NCI-H82 treated with DMSO at 0.1 percent for 48 hours (cell line): ENCODE data around the gene MYMX.
"Not testable (repeated sequence)": the region's sequence is repeated elsewhere in the genome, so short reads cannot be mapped to it uniquely, and the experiment has no call there.

Source experiments
- DNase-seq: peaks from one replicate; lab custom pipeline; 2025; ENCODE audit not compliant: unreplicated experiment; lab: John Stamatoyannopoulos, UW

The MYMX gene

DNA sequence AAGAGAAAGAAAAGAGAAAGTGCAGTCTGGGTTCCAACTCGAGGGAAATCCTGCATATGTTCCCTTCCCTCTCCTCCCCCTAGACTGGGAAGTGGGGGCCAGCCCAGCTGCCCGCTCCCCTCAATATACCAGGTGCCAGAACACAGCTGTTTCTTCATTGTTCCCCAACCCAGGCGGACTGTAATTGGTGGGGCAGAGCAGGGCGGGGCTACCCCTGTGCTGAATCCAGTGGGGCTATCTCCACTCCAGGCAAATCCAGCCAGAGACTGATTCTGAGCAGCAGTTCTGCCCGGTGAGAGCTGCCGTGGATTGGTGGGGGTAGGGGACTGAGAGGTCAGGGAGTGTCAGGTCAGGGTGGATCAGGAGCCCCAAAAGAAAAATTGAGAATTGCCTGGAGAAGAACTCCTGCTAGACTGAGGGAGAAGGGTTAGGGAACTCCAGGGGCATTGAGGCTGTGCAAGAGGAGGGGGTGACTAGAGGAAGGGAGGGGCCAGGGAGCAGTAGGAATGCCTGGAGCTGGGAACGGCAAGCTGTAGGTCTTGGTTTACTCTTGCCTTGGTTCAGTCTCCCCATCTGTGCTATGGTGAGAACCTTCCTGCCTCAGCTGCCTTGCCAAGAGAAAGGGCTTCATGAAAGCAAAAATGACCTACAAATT is at the start of gene MYMX:
MYMX (plus strand) TSS at position 250 of the 655 bp plus-strand sequence. CDS start 546 bp downstream, outside the sequence.
- peak; percentile 13 for DNase-seq

- DNase-seq = no peak
These were observed 49.2 kb upstream of the MYMX start for GRCh38 chr6:44167567-44167966.

- DNase-seq = no peak
These were observed 47.6 kb upstream of the MYMX start for GRCh38 chr6:44169154-44169553.

- no peak for DNase-seq
These were observed 46.7 kb upstream of the MYMX start for GRCh38 chr6:44169886-44170570.

- no peak for DNase-seq
These were observed 44.7 kb upstream of the MYMX start for GRCh38 chr6:44171899-44172546.

GRCh38 chr6:44172731-44173500 is 43.8 kb upstream of the MYMX start:
- DNase-seq = peak; percentile 57

DNA sequence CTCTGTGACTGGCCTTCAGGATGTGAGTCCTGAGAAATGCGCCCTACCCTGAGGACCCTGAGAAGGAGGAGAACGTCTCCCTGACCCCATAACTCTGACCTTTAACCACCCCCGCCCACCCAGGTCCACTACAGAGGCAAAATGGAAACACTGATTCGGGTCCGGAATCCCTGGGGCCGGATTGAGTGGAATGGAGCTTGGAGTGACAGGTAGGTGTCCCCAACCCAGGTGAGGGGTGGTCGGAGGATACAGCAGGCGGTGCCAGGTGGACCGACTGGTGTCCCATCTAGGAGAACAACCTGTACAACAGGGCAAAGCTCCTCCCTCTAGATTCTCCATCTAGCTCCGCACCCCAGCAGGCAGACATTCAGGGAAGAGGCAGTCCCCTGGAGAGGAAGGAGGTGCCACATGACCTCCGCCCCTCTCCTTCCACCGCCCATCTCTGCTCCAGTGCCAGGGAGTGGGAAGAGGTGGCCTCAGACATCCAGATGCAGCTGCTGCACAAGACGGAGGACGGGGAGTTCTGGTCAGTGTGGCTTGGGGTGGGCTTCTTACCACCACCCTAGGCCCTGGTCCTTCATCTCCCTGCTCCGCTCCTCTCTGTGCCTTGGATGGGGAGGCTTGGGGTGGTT is 40.5 kb upstream of the MYMX start:
- no peak for DNase-seq

- no peak for DNase-seq
These were observed 39.8 kb upstream of the MYMX start for GRCh38 chr6:44176762-44177509.

- DNase-seq = no peak
These were observed 38.9 kb upstream of the MYMX start for GRCh38 chr6:44177691-44178423.

DNA sequence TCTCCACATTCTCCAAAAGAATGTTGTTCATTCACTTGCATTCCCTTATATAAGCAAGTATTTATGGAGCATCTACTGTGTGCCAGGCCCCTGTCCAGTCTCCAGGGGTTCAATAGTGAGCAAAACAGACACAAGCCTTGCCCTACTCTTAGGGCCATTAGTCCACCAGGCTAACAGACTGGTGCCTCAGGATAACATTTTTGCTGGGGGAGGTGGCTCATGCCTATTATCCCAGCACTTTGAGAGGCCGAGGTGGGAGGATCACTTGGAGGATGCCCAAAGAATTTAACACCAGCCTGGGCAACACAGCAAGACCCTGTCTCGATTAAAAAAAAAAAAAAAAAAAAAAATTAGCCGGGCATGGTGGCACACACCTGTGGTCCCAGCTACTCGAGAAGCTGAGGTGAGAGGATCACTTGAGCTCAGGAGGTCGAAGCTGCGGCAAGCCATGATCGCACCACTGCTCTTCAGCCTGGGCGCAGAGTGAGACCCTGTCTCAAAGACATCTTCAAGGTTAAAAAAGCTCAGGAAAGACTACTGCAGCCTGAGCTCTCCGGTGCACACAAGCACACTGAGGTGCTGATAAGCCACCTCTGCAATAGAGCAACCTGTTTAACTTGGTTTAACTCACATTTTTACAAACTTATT is 38.2 kb upstream of the MYMX start:
- DNase-seq = no peak

- DNase-seq = no peak
These were observed 37.6 kb upstream of the MYMX start for GRCh38 chr6:44179072-44179536.

GRCh38 chr6:44179648-44180047 is 37.1 kb upstream of the MYMX start:
- no peak for DNase-seq

- no peak for DNase-seq
These were observed 36.3 kb upstream of the MYMX start for GRCh38 chr6:44180406-44180805.

GRCh38 chr6:44180886-44181285 is 35.8 kb upstream of the MYMX start:
- DNase-seq = no peak

DNA sequence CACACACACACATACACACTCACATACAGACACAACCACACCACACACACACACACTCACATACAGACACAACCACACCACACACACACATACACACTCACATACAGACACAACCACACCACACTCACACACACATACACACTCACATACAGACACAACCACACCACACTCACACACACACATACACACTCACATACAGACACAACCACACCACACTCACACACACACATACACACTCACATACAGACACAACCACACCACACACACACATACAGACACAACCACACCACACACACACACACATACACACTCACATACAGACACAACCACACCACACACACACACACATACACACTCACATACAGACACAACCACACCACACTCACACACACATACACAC is 34.9 kb upstream of the MYMX start:
- not testable (repeated sequence) for DNase-seq

- no peak for DNase-seq
These were observed 33.8 kb upstream of the MYMX start for GRCh38 chr6:44182911-44183390.

- no peak for DNase-seq
These were observed 32.9 kb upstream of the MYMX start for GRCh38 chr6:44183783-44184182.

DNA sequence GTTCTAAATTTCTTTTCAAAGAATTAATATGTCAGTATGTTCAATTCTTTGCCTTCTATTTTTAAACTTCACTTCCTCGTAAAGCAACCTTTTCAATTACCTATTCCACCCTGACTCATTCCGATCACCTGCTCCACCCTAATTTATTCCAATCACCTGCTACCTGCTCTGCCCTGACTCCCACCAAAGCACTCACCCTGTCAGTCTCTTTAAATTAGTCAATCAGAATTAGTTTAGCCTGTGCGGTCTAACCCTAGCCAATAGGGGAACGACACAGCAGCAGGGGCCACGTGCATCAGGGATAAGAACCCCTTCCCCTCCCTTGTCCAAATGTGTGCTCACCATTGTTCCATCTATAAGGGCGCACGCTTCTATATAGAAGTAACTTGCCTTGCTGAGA is 31.4 kb upstream of the MYMX start:
- DNase-seq = not testable (repeated sequence)
